OCI-LY1 (cell line): ENCODE measurements around the gene ANK3.
A peak's percentile ranks its signal among the peaks of the same experiment; 100 is the strongest.

Source experiments
- H2AFZ ChIP-seq: fragments of 200-600 bp; sonication (generic), shearing (Covaris generic); 2 replicates; pipeline ENCODE4 v1.6.0; 2014; ENCODE audit warnings: antibody characterized with exemption, mild to moderate bottlenecking, low read length
- H3F3A ChIP-seq: fragments of 200-600 bp; sonication (generic), shearing (Covaris generic); 2 replicates; pipeline ENCODE4 v1.6.0; 2014; ENCODE audit warnings: mild to moderate bottlenecking, antibody characterized with exemption, low read length, moderate library complexity; ENCODE audit not compliant: insufficient read depth
- H3K27ac ChIP-seq: fragments of 200-600 bp; sonication (generic); 2 replicates; pipeline ENCODE4 v1.5.1; 2014; ENCODE audit warnings: low read length, mixed run types, mild to moderate bottlenecking, low read depth; ENCODE audit not compliant: poor library complexity, severe bottlenecking
- H3K27me3 ChIP-seq: fragments of 200-600 bp; sonication (generic); 2 replicates; pipeline ENCODE4 v1.6.0; 2014; ENCODE audit warnings: antibody characterized with exemption, mild to moderate bottlenecking, low read length, moderate library complexity; ENCODE audit not compliant: insufficient read depth
- H3K36me3 ChIP-seq: fragments of 200-600 bp; sonication (generic); 2 replicates; pipeline ENCODE4 v1.6.1; 2014; ENCODE audit warnings: mild to moderate bottlenecking, antibody characterized with exemption, low read length, moderate library complexity, mixed read lengths; ENCODE audit not compliant: insufficient read depth
- H3K4me1 ChIP-seq: fragments of 200-600 bp; sonication (generic); 2 replicates; pipeline ENCODE4 v1.5.1; 2014; ENCODE audit warnings: mild to moderate bottlenecking, low read length, moderate library complexity; ENCODE audit not compliant: insufficient read depth, severe bottlenecking
- H3K4me2 ChIP-seq: fragments of 200-600 bp; sonication (generic), shearing (Covaris generic); 2 replicates; pipeline ENCODE4 v1.6.1; 2014; ENCODE audit warnings: low read length
- H3K4me3 ChIP-seq: fragments of 200-600 bp; sonication (generic); 2 replicates; pipeline ENCODE4 v1.5.1; 2014; ENCODE audit warnings: low read length, low read depth, mild to moderate bottlenecking, mixed read lengths; ENCODE audit not compliant: poor library complexity, severe bottlenecking
- H3K79me2 ChIP-seq: fragments of 200-600 bp; shearing (Covaris generic); 2 replicates; pipeline ENCODE4 v1.6.1; 2016; ENCODE audit warnings: mixed run types, low read length, mixed read lengths; ENCODE audit not compliant: insufficient read depth
- H3K9ac ChIP-seq: fragments of 200-600 bp; sonication (generic), shearing (Covaris generic); 2 replicates; pipeline ENCODE4 v1.6.1; 2014; ENCODE audit warnings: mild to moderate bottlenecking, low read length, mixed read lengths
- H3K9me2 ChIP-seq: fragments of 200-600 bp; sonication (generic), shearing (Covaris generic); 2 replicates; pipeline ENCODE4 v1.6.1; 2014; ENCODE audit warnings: low read depth, mild to moderate bottlenecking, low read length, mixed read lengths
- H3K9me3 ChIP-seq: fragments of 200-600 bp; shearing (Covaris generic); 2 replicates; pipeline ENCODE4 v1.6.1; 2014; ENCODE audit warnings: low read length, mixed read lengths
- H4K20me1 ChIP-seq: fragments of 200-600 bp; sonication (generic), shearing (Covaris generic); 2 replicates; pipeline ENCODE4 v1.6.0; 2016; ENCODE audit warnings: mild to moderate bottlenecking, low read length; ENCODE audit not compliant: insufficient read depth
- EZH2 ChIP-seq: fragments of 200-600 bp; sonication (generic), shearing (Covaris generic); IDR thresholded peaks from 2 replicates; pipeline ENCODE4 v1.8.0; 2017; ENCODE audit warnings: borderline replicate concordance, mixed run types, mild to moderate bottlenecking, antibody characterized with exemption, low read length, moderate library complexity, mixed read lengths
- TF ChIP-seq, protein P1 (sequence below): fragments of 200-600 bp; sonication (generic), shearing (Covaris generic); IDR thresholded peaks from 2 replicates; pipeline ENCODE4 v1.5.1; 2017; ENCODE audit warnings: mild to moderate bottlenecking, antibody characterized with exemption, low read length, moderate library complexity, mixed read lengths

Gene ANK3

DNA sequence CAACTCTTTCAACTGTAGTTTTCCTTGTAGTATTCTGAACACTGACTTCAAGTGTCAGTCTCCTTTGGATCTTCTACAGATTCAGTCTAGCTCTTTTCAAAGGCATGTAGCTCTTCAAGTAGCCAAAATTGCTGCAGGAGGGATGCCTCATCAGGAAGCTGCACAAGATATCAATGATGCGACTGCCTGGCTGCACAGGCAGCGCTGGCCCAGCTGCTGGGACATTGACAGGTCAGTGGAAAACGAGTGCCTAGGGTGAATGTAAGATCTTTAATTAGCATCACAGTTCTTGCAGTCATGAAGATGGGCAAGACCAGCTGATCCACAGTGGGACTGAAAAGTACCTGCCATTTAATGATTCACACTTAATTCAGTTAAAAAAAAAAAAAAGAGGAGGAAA is 167.6 kb downstream of the ANK3 start:
- Histone ChIP-seq H3K9me2 (no peaks in the 10 kb centered on the region), H3K4me3 (no peak overlapping the region), H3K27me3 (no peaks in the 10 kb centered on the region), H2AFZ (no peak overlapping the region), H3K4me2 (no peak overlapping the region), H3K79me2 (no peaks in the 10 kb centered on the region), H3K4me1 (peaks cover 15% of the 10 kb centered on the region), H3K9me3 (no peaks in the 10 kb centered on the region), H3K27ac (no peak overlapping the region), H3F3A (no peaks in the 10 kb centered on the region), H3K36me3 (peaks cover 14% of the 10 kb centered on the region), H4K20me1 (no peaks in the 10 kb centered on the region), H3K9ac (no peak overlapping the region)
- TF ChIP-seq EZH2: no peak
- TF ChIP-seq, protein P1, sequence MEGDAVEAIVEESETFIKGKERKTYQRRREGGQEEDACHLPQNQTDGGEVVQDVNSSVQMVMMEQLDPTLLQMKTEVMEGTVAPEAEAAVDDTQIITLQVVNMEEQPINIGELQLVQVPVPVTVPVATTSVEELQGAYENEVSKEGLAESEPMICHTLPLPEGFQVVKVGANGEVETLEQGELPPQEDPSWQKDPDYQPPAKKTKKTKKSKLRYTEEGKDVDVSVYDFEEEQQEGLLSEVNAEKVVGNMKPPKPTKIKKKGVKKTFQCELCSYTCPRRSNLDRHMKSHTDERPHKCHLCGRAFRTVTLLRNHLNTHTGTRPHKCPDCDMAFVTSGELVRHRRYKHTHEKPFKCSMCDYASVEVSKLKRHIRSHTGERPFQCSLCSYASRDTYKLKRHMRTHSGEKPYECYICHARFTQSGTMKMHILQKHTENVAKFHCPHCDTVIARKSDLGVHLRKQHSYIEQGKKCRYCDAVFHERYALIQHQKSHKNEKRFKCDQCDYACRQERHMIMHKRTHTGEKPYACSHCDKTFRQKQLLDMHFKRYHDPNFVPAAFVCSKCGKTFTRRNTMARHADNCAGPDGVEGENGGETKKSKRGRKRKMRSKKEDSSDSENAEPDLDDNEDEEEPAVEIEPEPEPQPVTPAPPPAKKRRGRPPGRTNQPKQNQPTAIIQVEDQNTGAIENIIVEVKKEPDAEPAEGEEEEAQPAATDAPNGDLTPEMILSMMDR: no peak

DNA sequence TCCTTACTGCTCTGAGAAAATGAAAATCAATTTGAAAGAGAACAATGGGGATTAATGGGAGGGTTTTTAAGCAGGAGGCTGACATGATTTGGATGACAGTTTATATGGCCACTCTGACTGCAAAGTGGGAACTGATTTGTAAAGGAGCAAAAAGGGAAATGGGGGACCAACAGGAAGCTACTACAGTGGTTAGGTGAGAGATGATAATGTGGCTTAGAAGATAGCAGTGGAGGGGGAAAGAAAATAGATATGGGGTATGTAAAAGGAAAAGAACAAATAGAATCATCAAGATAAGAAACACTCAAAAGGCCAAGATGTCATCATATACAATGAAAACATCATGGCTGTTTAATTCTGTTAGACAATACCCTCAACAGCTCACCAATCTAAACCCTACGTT is 177.5 kb downstream of the ANK3 start:
- no peaks in the 10 kb centered on the region for H4K20me1 ChIP-seq
- no peaks in the 10 kb centered on the region for H3K27me3 ChIP-seq
- H3F3A ChIP-seq: no peaks in the 10 kb centered on the region
- H3K27ac ChIP-seq: peak overlapping the region; percentile 38
- TF ChIP-seq EZH2: no peak
- TF ChIP-seq, protein P1: no peak
- 0 out of 2 replicates have a peak, but pooled peaks cover 2% of the 10 kb centered on the region for H3K9me3 ChIP-seq
- H3K9ac ChIP-seq: no peak overlapping the region
- no peaks in the 10 kb centered on the region for H3K79me2 ChIP-seq
- peaks cover 8% of the 10 kb centered on the region; the same call in 1 of the 2 replicates for H3K36me3 ChIP-seq
- H3K4me1 ChIP-seq: peaks cover 52% of the 10 kb centered on the region
- 0 out of 2 replicates have a peak overlapping the region, but pooled peaks have one; percentile 67 for H2AFZ ChIP-seq
- H3K9me2 ChIP-seq: no peaks in the 10 kb centered on the region
- no peak overlapping the region for H3K4me3 ChIP-seq
- H3K4me2 ChIP-seq: no peak overlapping the region; the same call in 1 of the 2 replicates

DNA sequence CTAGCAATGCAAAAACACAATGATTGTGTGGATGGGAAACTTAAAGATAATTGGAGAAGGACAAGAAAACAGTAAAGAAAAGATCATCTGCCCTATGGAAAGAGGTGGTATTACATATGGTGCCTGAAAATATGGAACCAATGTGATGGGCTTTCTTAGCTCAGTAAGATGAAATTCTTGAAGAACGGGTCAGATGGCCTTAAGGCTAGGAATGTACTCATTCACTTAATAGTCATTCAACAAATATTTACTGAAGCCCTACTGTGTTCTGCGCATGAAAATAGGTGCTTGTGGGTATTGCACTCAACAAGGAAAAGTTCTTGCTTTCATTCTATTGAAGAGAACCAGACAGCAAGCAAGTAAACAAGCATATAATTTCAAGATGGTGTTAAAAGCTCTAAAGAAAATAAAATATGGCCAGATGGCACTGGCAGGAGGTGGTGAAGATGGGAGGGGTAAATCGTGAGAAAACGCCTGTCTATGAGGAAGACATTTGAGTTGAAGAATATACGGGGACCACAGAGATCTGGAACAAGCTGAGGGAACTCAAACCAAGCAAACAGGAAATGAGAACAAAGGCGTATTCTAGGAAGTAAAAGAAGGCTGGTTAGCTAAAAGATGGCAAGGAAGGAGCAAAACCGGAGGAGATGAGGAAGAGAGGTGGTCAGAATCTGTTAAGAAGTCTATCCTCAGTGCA is 179.7 kb downstream of the ANK3 start:
- peak overlapping the region; percentile 60; the same call in 1 of the 2 replicates for H2AFZ ChIP-seq
- no peaks in the 10 kb centered on the region for H4K20me1 ChIP-seq
- H3K4me2 ChIP-seq: peak overlapping the region; percentile 6; the same call in 1 of the 2 replicates
- H3K4me3 ChIP-seq: no peak overlapping the region
- H3K27me3 ChIP-seq: no peaks in the 10 kb centered on the region
- TF ChIP-seq, protein P1: no peak
- TF ChIP-seq EZH2: no peak
- H3K9me3 ChIP-seq: no peaks in the 10 kb centered on the region
- peaks cover 54% of the 10 kb centered on the region for H3K4me1 ChIP-seq
- H3K9ac ChIP-seq: peak overlapping the region; percentile 16; the same call in 1 of the 2 replicates
- H3F3A ChIP-seq: no peaks in the 10 kb centered on the region
- H3K27ac ChIP-seq: peak overlapping the region; percentile 46
- H3K9me2 ChIP-seq: no peaks in the 10 kb centered on the region
- H3K79me2 ChIP-seq: no peaks in the 10 kb centered on the region
- H3K36me3 ChIP-seq: peaks cover 13% of the 10 kb centered on the region; the same call in 1 of the 2 replicates
